Measurements from ENCODE around the gene ZBED3. TPM values are rescaled to one million over a fixed set of nuclear protein-coding genes. Genes with fewer than 3 reads are reported as not detected.
"Not testable (repeated sequence)": the region's sequence is repeated elsewhere in the genome, so short reads cannot be mapped to it uniquely, and the experiment has no call there.

The ZBED3 gene
- total and polyA plus RNA-seq, 4 donors, result 2.7 to 14.7 (median 9.2) TPM

DNA sequence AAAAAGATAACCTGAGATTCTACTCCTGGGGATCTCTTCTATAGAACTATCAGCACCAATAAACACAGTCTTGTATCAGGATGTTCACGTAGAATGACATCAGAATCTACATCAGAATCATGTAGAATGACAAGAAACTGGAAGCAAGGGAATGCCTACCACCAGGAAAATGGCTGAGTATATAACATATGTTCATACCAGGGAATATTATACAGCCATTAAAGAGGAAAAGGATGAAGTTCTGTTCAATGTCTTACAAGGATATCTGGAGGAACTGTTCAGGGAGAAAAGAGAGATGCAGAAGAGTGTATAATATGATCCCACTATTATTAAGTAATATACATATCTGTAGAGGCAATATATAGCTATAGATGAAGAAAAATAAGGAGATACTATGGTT lies 4.8 kb downstream of the ZBED3 start:
- H3K36me3 ChIP-seq (ENCODE audit: control insufficient read depth, insufficient read depth, low read length), result peaks cover 9% of the 10 kb centered on the region
- H3K4me1 ChIP-seq (ENCODE audit: control insufficient read depth, insufficient read depth, low read length), result no peaks in the 10 kb centered on the region
- no peak overlapping the region for H3K27ac ChIP-seq (ENCODE audit: low read depth, low read length)
- DNase-seq (ENCODE audit: low read depth in 4 of 6, low spot score in 6 of 6), result no peak
- no peaks in the 10 kb centered on the region for H3K27me3 ChIP-seq (ENCODE audit: control insufficient read depth, insufficient read depth, low read length)
- H3K4me3 ChIP-seq (ENCODE audit: low read depth, low read length), result no peak overlapping the region
- no peaks in the 10 kb centered on the region for H3K9me3 ChIP-seq (ENCODE audit: control insufficient read depth, insufficient read depth, low read length)
- no CpG with 5 or more reads among the region's 1 CpG for WGBS (ENCODE audit: insufficient coverage)

GRCh38 chr5:77080905-77081304 lies 6.2 kb downstream of the ZBED3 start:
- 80% methylated on average over 1 of the region's 5 CpGs for WGBS (ENCODE audit: insufficient coverage)
- no peak overlapping the region for H3K27ac ChIP-seq (ENCODE audit: low read depth, low read length)
- H3K36me3 ChIP-seq (ENCODE audit: control insufficient read depth, insufficient read depth, low read length), result peaks cover 18% of the 10 kb centered on the region
- no peaks in the 10 kb centered on the region for H3K27me3 ChIP-seq (ENCODE audit: control insufficient read depth, insufficient read depth, low read length)
- no peaks in the 10 kb centered on the region for H3K9me3 ChIP-seq (ENCODE audit: control insufficient read depth, insufficient read depth, low read length)
- DNase-seq (ENCODE audit: low read depth in 4 of 6, low spot score in 6 of 6), result no peak
- no peak overlapping the region for H3K4me3 ChIP-seq (ENCODE audit: low read depth, low read length)
- H3K4me1 ChIP-seq (ENCODE audit: control insufficient read depth, insufficient read depth, low read length), result peaks cover 5% of the 10 kb centered on the region

GRCh38 chr5:77080479-77080878 lies 6.6 kb downstream of the ZBED3 start:
- H3K9me3 ChIP-seq (ENCODE audit: control insufficient read depth, insufficient read depth, low read length); H3K4me1 ChIP-seq (ENCODE audit: control insufficient read depth, insufficient read depth, low read length); H3K27ac ChIP-seq (ENCODE audit: low read depth, low read length); H3K4me3 ChIP-seq (ENCODE audit: low read depth, low read length); H3K27me3 ChIP-seq (ENCODE audit: control insufficient read depth, insufficient read depth, low read length); DNase-seq (ENCODE audit: low read depth in 4 of 6, low spot score in 6 of 6): not testable (repeated sequence)
- peaks cover 18% of the 10 kb centered on the region for H3K36me3 ChIP-seq (ENCODE audit: control insufficient read depth, insufficient read depth, low read length)
- 83% methylated on average over 5 of the region's 11 CpGs for WGBS (ENCODE audit: insufficient coverage)

GRCh38 chr5:77077829-77078176 lies 9.3 kb downstream of the ZBED3 start:
- H3K27ac ChIP-seq (ENCODE audit: low read depth, low read length), result peak overlapping the region; percentile 65
- peaks cover 16% of the 10 kb centered on the region for H3K36me3 ChIP-seq (ENCODE audit: control insufficient read depth, insufficient read depth, low read length)
- peak overlapping the region; percentile 23 for H3K4me3 ChIP-seq (ENCODE audit: low read depth, low read length)
- H3K27me3 ChIP-seq (ENCODE audit: control insufficient read depth, insufficient read depth, low read length), result no peaks in the 10 kb centered on the region
- peak in 1 of 6 donors; percentile 75 for DNase-seq (ENCODE audit: low read depth in 4 of 6, low spot score in 6 of 6)
- peaks cover 5% of the 10 kb centered on the region for H3K4me1 ChIP-seq (ENCODE audit: control insufficient read depth, insufficient read depth, low read length)
- H3K9me3 ChIP-seq (ENCODE audit: control insufficient read depth, insufficient read depth, low read length), result no peaks in the 10 kb centered on the region
- WGBS (ENCODE audit: insufficient coverage), result 0% methylated on average over 2 of the region's 12 CpGs

DNA sequence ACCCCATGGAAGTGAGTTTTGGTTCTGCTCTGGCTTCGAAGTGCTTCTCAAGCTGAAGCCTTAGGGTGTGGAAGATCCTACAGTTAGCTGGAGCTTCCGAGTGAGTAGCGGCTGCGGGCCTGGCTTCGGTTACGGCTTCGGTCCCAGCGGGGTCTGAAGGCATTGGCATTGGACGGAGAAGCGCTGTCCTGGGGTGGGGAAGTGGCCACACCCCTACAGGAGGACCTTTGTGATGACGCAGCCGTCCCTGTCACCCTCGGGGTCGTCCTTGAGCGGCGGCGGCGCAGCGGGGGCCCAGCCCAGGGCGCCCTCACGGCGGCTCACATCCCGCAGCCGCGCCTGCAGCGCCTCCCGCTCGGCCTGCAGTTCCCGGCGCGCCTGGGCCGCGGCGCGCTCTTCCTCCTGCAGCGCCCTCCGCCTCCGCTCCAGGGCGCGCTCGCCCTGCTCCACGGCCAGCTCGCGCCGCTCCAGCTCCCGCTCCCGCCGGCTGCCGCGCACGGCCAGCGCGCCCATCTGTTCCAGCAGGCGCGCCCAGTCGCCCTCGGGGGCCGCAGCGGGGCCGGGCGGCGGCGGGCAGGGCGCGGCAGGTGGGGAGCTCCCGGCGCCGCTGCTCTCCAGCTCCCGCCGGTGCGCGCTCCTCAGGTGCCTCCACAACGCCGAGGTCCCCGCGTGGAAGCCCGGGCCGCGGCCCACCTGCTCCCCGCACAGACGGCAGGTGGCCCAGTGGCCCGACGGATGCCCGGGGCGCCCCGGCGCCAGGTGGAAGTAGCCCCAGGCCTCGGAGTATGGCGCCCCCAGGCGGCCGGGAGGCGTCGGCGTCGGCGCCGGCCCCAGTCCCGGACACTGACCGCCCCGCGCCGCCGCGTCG lies 9.9 kb downstream of the ZBED3 start:
- H3K36me3 ChIP-seq (ENCODE audit: control insufficient read depth, insufficient read depth, low read length), result peaks cover 16% of the 10 kb centered on the region
- peak overlapping the region; percentile 65 for H3K27ac ChIP-seq (ENCODE audit: low read depth, low read length)
- peaks cover 5% of the 10 kb centered on the region for H3K4me1 ChIP-seq (ENCODE audit: control insufficient read depth, insufficient read depth, low read length)
- peak overlapping the region; percentile 21 for H3K4me3 ChIP-seq (ENCODE audit: low read depth, low read length)
- no peaks in the 10 kb centered on the region for H3K27me3 ChIP-seq (ENCODE audit: control insufficient read depth, insufficient read depth, low read length)
- peak in 4 of 6 donors; percentile 43 to 86 (median 66) for DNase-seq (ENCODE audit: low read depth in 4 of 6, low spot score in 6 of 6)
- H3K9me3 ChIP-seq (ENCODE audit: control insufficient read depth, insufficient read depth, low read length), result no peaks in the 10 kb centered on the region
- 3% methylated on average over 105 of the region's 105 CpGs for WGBS (ENCODE audit: insufficient coverage)

DNA sequence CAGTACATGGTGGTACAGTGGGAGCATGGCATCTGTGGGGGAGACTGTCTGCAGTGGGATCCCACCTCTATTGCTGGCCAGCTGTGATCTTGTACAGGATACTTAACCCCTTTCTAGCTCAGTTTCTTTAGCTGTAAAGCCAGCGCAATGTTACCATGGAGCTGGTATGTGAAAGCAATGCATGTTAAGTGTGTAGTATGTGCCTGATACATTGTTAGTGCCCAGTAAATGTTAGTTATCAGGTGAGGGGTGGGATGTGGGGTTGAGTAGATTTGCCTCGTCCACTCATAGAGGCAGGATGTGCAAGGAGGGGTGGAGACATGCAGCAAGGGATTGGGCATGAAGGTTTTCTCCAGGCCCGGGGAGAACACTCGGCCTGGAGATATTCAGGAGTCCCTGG lies 12.3 kb downstream of the ZBED3 start:
- H3K9me3 ChIP-seq (ENCODE audit: control insufficient read depth, insufficient read depth, low read length), result no peaks in the 10 kb centered on the region
- H3K4me3 ChIP-seq (ENCODE audit: low read depth, low read length), result no peak overlapping the region
- 80% methylated on average over 4 of the region's 4 CpGs for WGBS (ENCODE audit: insufficient coverage)
- H3K4me1 ChIP-seq (ENCODE audit: control insufficient read depth, insufficient read depth, low read length), result peaks cover 5% of the 10 kb centered on the region
- H3K27me3 ChIP-seq (ENCODE audit: control insufficient read depth, insufficient read depth, low read length), result no peaks in the 10 kb centered on the region
- H3K36me3 ChIP-seq (ENCODE audit: control insufficient read depth, insufficient read depth, low read length), result peaks cover 12% of the 10 kb centered on the region
- H3K27ac ChIP-seq (ENCODE audit: low read depth, low read length), result no peak overlapping the region
- DNase-seq (ENCODE audit: low read depth in 4 of 6, low spot score in 6 of 6), result no peak

DNA sequence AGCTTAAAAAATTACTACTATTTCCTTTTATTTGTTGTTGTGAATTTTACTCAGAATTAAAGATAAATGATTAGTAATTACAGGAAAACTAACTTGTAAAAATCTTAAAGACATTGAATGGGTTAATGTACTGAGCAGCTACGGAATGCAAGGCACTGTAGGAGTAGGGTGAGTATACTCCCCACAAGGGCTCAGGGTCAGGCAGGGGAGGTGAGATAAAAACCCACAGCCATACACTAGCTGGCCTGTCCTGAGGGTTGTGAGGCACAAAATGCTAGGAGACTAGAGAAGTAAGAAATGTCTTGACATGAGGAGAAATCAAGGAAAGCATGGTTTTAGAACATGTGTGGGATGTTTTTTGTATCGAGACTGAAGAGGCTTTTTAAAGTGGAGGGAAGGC lies 13.4 kb downstream of the ZBED3 start:
- Histone ChIP-seq H3K4me3 (ENCODE audit: low read depth, low read length) (no peak overlapping the region), H3K27ac (ENCODE audit: low read depth, low read length) (no peak overlapping the region), H3K27me3 (ENCODE audit: control insufficient read depth, insufficient read depth, low read length) (no peaks in the 10 kb centered on the region), H3K9me3 (ENCODE audit: control insufficient read depth, insufficient read depth, low read length) (no peaks in the 10 kb centered on the region), H3K4me1 (ENCODE audit: control insufficient read depth, insufficient read depth, low read length) (peaks cover 5% of the 10 kb centered on the region), H3K36me3 (ENCODE audit: control insufficient read depth, insufficient read depth, low read length) (peaks cover 12% of the 10 kb centered on the region)
- 95% methylated on average over 1 of the region's 2 CpGs for whole genome bisulfite sequencing (ENCODE audit: insufficient coverage)
- DNase-seq (ENCODE audit: low read depth in 4 of 6, low spot score in 6 of 6), result no peak

DNA sequence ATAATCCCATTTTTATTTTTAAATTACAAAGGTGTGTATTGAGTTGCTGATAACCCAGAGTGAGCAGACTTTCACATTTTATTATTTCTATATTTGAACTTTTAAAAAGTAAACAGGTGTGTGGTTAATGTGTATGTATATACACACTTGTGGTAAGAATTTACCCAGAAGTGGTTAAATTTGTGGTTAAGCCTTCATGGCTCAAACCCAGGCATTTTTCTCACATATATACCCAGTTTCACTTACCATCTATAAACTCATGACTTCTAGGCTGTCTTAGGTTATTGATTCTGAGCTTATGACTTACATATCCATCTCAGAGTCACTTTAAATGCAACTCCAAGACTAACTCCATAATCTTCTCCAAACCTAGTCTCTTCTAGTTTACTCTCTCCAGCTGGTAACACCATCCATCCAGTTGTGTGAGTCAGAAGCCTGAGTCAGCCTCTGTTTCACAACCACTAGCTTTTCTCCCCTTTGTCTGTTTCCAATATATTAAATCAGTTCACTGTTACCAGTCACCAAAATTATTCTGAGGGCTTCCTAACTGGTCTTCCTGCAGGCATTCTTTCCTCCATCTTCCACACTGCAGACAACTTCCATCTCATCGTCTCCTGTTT lies 20.2 kb downstream of the ZBED3 start:
- WGBS (ENCODE audit: insufficient coverage), result 38% methylated on average over 1 of the region's 1 CpG

GRCh38 chr5:77066184-77066583 lies 20.9 kb downstream of the ZBED3 start:
- Histone ChIP-seq H3K27ac (ENCODE audit: low read depth, low read length) (no peak overlapping the region), H3K9me3 (ENCODE audit: control insufficient read depth, insufficient read depth, low read length) (no peaks in the 10 kb centered on the region), H3K27me3 (ENCODE audit: control insufficient read depth, insufficient read depth, low read length) (no peaks in the 10 kb centered on the region), H3K4me1 (ENCODE audit: control insufficient read depth, insufficient read depth, low read length) (no peaks in the 10 kb centered on the region), H3K4me3 (ENCODE audit: low read depth, low read length) (no peak overlapping the region), H3K36me3 (ENCODE audit: control insufficient read depth, insufficient read depth, low read length) (peaks cover 5% of the 10 kb centered on the region)
- DNase-seq (ENCODE audit: low read depth in 4 of 6, low spot score in 6 of 6), result no peak
- 88% methylated on average over 1 of the region's 1 CpG for WGBS (ENCODE audit: insufficient coverage)

More for the DNA sequence above, 20.2 kb downstream of the ZBED3 start:
- Histone ChIP-seq H3K27me3 (ENCODE audit: control insufficient read depth, insufficient read depth, low read length) (no peaks in the 10 kb centered on the region), H3K4me3 (ENCODE audit: low read depth, low read length) (no peak overlapping the region), H3K36me3 (ENCODE audit: control insufficient read depth, insufficient read depth, low read length) (peaks cover 2% of the 10 kb centered on the region), H3K9me3 (ENCODE audit: control insufficient read depth, insufficient read depth, low read length) (no peaks in the 10 kb centered on the region), H3K4me1 (ENCODE audit: control insufficient read depth, insufficient read depth, low read length) (no peaks in the 10 kb centered on the region), H3K27ac (ENCODE audit: low read depth, low read length) (no peak overlapping the region)
- no peak for DNase-seq (ENCODE audit: low read depth in 4 of 6, low spot score in 6 of 6)

DNA sequence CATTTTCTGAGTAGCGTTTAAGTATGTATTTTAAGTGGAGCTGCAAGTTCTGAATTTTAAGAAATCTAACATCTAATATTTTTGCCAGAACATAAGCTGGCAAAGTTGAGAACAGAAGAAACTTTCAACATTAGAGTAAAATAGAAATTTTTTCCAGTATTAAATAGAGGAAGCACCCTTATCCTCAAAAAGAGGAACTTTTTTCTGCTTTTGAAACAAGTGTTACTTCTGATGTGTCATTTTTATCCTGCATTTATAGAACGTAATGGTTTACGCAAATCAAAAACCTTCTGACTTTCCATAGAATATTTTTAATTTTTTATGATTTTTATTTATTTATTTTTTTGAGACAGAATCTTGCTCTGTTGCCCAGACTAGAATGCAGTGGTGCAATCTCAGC lies 21.8 kb downstream of the ZBED3 start:
- DNase-seq (ENCODE audit: low read depth in 4 of 6, low spot score in 6 of 6), result no peak
- Histone ChIP-seq H3K9me3 (ENCODE audit: control insufficient read depth, insufficient read depth, low read length) (no peaks in the 10 kb centered on the region), H3K27me3 (ENCODE audit: control insufficient read depth, insufficient read depth, low read length) (no peaks in the 10 kb centered on the region), H3K36me3 (ENCODE audit: control insufficient read depth, insufficient read depth, low read length) (peaks cover 5% of the 10 kb centered on the region), H3K27ac (ENCODE audit: low read depth, low read length) (no peak overlapping the region), H3K4me1 (ENCODE audit: control insufficient read depth, insufficient read depth, low read length) (no peaks in the 10 kb centered on the region), H3K4me3 (ENCODE audit: low read depth, low read length) (no peak overlapping the region)
- no CpG with 5 or more reads among the region's 3 CpGs for WGBS (ENCODE audit: insufficient coverage)

Data from spinal cord (tissue), 10 donors.